Stimulated activated naive B cell treated with anti-CD40 and anti-IgM and Interleukin-4, amounts not matched to agents 10 μg/mL and 1 μg/mL and 100 μg/mL, for 72 hours (primary cell): Measurements from ENCODE around the gene TBL2.
"Not testable (repeated sequence)": the region's sequence is repeated elsewhere in the genome, so short reads cannot be mapped to it uniquely, and the experiment has no call there.

Source experiments
- ATAC-seq, 2 donors: fragments of 150-1000 bp; cut with Tn5 transposase; replicated peaks; 2 replicates each; pipeline ENCODE4 v1.10.0; 2021; ENCODE audit warnings: moderate library complexity in 1 of 2
- DNase-seq: peaks from one replicate; pipeline ENCODE4 v3.0.0; 2021
- H3K27ac Mint-ChIP-seq: one replicate; pipeline ENCODE4 v1.8.0; 2022; ENCODE audit warnings: mild to moderate bottlenecking, mixed read lengths
- H3K27me3 Mint-ChIP-seq, 2 donors: one replicate each; pipeline ENCODE4 v1.8.0; 2022; ENCODE audit warnings: mixed read lengths in 2 of 2
- H3K36me3 Mint-ChIP-seq, 2 donors: one replicate each; pipeline ENCODE4 v1.8.0; 2022; ENCODE audit warnings: mixed read lengths in 2 of 2, mild to moderate bottlenecking in 1 of 2
- H3K4me1 Mint-ChIP-seq, 2 donors: one replicate each; pipeline ENCODE4 v1.8.0; 2022; ENCODE audit warnings: mixed read lengths in 2 of 2, mild to moderate bottlenecking in 1 of 2
- H3K4me3 Mint-ChIP-seq, 2 donors: one replicate each; pipeline ENCODE4 v1.8.0; 2022; ENCODE audit warnings: mild to moderate bottlenecking in 2 of 2, mixed read lengths in 2 of 2, moderate library complexity in 1 of 2
- H3K9me3 Mint-ChIP-seq, 2 donors: one replicate each; pipeline ENCODE4 v1.8.0; 2022; ENCODE audit warnings: mixed read lengths in 2 of 2, mild to moderate bottlenecking in 1 of 2

The TBL2 gene

GRCh38 chr7:73613954-73614735, 35.8 kb upstream of the TBL2 start:
- Mint-ChIP-seq H3K27me3 (peaks cover 45 to 78% of the 10 kb centered on the region in 2 donors), H3K27ac (no peak overlapping the region)

GRCh38 chr7:73612598-73613269, 34.4 kb upstream of the TBL2 start:
- no peak overlapping the region for H3K27ac Mint-ChIP-seq
- H3K4me1 Mint-ChIP-seq, result peaks cover 3 to 5% of the 10 kb centered on the region in 2 donors
- H3K9me3 Mint-ChIP-seq, result no peaks in the 10 kb centered on the region
- H3K27me3 Mint-ChIP-seq, result peaks cover 48 to 72% of the 10 kb centered on the region in 2 donors
- no peaks in the 10 kb centered on the region for H3K36me3 Mint-ChIP-seq
- no peak overlapping the region for H3K4me3 Mint-ChIP-seq
- ATAC-seq, result no peak
- no peak for DNase-seq

More at GRCh38 chr7:73613954-73614735, 35.8 kb upstream of the TBL2 start:
- no peak for ATAC-seq
- H3K4me1 Mint-ChIP-seq, result peaks cover 3 to 5% of the 10 kb centered on the region in 2 donors
- no peak overlapping the region for H3K4me3 Mint-ChIP-seq
- DNase-seq, result no peak
- no peaks in the 10 kb centered on the region for H3K36me3 Mint-ChIP-seq
- no peaks in the 10 kb centered on the region for H3K9me3 Mint-ChIP-seq

GRCh38 chr7:73611017-73611555, 32.7 kb upstream of the TBL2 start:
- H3K4me3 Mint-ChIP-seq, result no peak overlapping the region
- peaks cover 59 to 78% of the 10 kb centered on the region in 2 donors for H3K27me3 Mint-ChIP-seq
- H3K9me3 Mint-ChIP-seq, result no peaks in the 10 kb centered on the region
- peak overlapping the region; percentile 37 for H3K27ac Mint-ChIP-seq
- H3K36me3 Mint-ChIP-seq, result no peaks in the 10 kb centered on the region
- ATAC-seq (no peak), DNase-seq (no peak)
- H3K4me1 Mint-ChIP-seq, result peaks cover 3 to 11% of the 10 kb centered on the region in 2 donors

GRCh38 chr7:73610105-73610504, 31.7 kb upstream of the TBL2 start:
- Mint-ChIP-seq H3K4me3 (no peak overlapping the region), H3K4me1 (peaks cover 3 to 11% of the 10 kb centered on the region in 2 donors), H3K36me3 (no peaks in the 10 kb centered on the region), H3K27ac (no peak overlapping the region), H3K9me3 (no peaks in the 10 kb centered on the region), H3K27me3 (peaks cover 65 to 75% of the 10 kb centered on the region in 2 donors)
- no peak for DNase-seq
- ATAC-seq, result no peak

GRCh38 chr7:73607692-73607983, 29.3 kb upstream of the TBL2 start:
- ATAC-seq, H3K27ac Mint-ChIP-seq: not testable (repeated sequence)
- peaks cover 51 to 64% of the 10 kb centered on the region in 2 donors for H3K27me3 Mint-ChIP-seq

GRCh38 chr7:73606801-73607691, 28.7 kb upstream of the TBL2 start:
- H3K4me1 Mint-ChIP-seq, result peaks cover 0 to 11% of the 10 kb centered on the region in 2 donors
- H3K9me3 Mint-ChIP-seq, result no peaks in the 10 kb centered on the region
- no peak overlapping the region for H3K27ac Mint-ChIP-seq
- ATAC-seq, result peak; percentile 83 to 86
- H3K4me3 Mint-ChIP-seq, result no peak overlapping the region
- peaks cover 51 to 64% of the 10 kb centered on the region in 2 donors for H3K27me3 Mint-ChIP-seq
- H3K36me3 Mint-ChIP-seq, result peaks cover 0 to 2% of the 10 kb centered on the region in 2 donors
- DNase-seq, result peak; percentile 32

More at GRCh38 chr7:73607692-73607983, 29.3 kb upstream of the TBL2 start:
- peaks cover under 1 to 13% of the 10 kb centered on the region in 2 donors for H3K4me1 Mint-ChIP-seq
- not testable (repeated sequence) for H3K9me3 Mint-ChIP-seq, H3K4me3 Mint-ChIP-seq, H3K36me3 Mint-ChIP-seq, DNase-seq

- no peak for DNase-seq
- H3K4me1 Mint-ChIP-seq, result peaks cover 0 to 11% of the 10 kb centered on the region in 2 donors
- H3K27ac Mint-ChIP-seq, result no peak overlapping the region
- peaks cover 51 to 61% of the 10 kb centered on the region in 2 donors for H3K27me3 Mint-ChIP-seq
- no peak overlapping the region for H3K4me3 Mint-ChIP-seq
- H3K36me3 Mint-ChIP-seq, result peaks cover 0 to 2% of the 10 kb centered on the region in 2 donors
- no peak for ATAC-seq
- H3K9me3 Mint-ChIP-seq, result no peaks in the 10 kb centered on the region
These were observed 27.3 kb upstream of the TBL2 start for GRCh38 chr7:73605601-73606220.

- Mint-ChIP-seq H3K4me1 (peaks cover 0 to 11% of the 10 kb centered on the region in 2 donors), H3K27me3 (peaks cover 46 to 60% of the 10 kb centered on the region in 2 donors), H3K9me3 (no peaks in the 10 kb centered on the region), H3K4me3 (no peak overlapping the region), H3K36me3 (peaks cover 0 to 2% of the 10 kb centered on the region in 2 donors), H3K27ac (no peak overlapping the region)
- ATAC-seq (no peak), DNase-seq (no peak)
These were observed 24.6 kb upstream of the TBL2 start for GRCh38 chr7:73602721-73603651.

GRCh38 chr7:73599916-73600315, 21.5 kb upstream of the TBL2 start:
- H3K9me3 Mint-ChIP-seq, result no peaks in the 10 kb centered on the region
- DNase-seq (no peak), ATAC-seq (no peak)
- H3K4me1 Mint-ChIP-seq, result peaks cover 0 to 5% of the 10 kb centered on the region in 2 donors
- H3K27me3 Mint-ChIP-seq, result peaks cover 43 to 57% of the 10 kb centered on the region in 2 donors
- H3K4me3 Mint-ChIP-seq, result no peak overlapping the region
- H3K27ac Mint-ChIP-seq, result no peak overlapping the region
- peaks cover 0 to 2% of the 10 kb centered on the region in 2 donors for H3K36me3 Mint-ChIP-seq

GRCh38 chr7:73599151-73599882, 20.9 kb upstream of the TBL2 start:
- Mint-ChIP-seq H3K27ac (no peak overlapping the region), H3K27me3 (peaks cover 43 to 57% of the 10 kb centered on the region in 2 donors), H3K4me3 (no peak overlapping the region), H3K4me1 (peaks cover 0 to 5% of the 10 kb centered on the region in 2 donors), H3K36me3 (peaks cover 0 to 2% of the 10 kb centered on the region in 2 donors), H3K9me3 (no peaks in the 10 kb centered on the region)
- ATAC-seq (no peak), DNase-seq (no peak)

- no peak for ATAC-seq
- DNase-seq, result no peak
- peaks cover 0 to 5% of the 10 kb centered on the region in 2 donors for H3K4me1 Mint-ChIP-seq
These were observed 19.8 kb upstream of the TBL2 start for GRCh38 chr7:73597978-73598782.

More at GRCh38 chr7:73597978-73598782, 19.8 kb upstream of the TBL2 start:
- Mint-ChIP-seq H3K27me3 (peaks cover 52 to 60% of the 10 kb centered on the region in 2 donors), H3K36me3 (peaks cover 0 to 2% of the 10 kb centered on the region in 2 donors), H3K27ac (no peak overlapping the region), H3K9me3 (no peaks in the 10 kb centered on the region), H3K4me3 (no peak overlapping the region)
